Measurements from ENCODE around the gene LDLRAD4.

The LDLRAD4 gene

DNA sequence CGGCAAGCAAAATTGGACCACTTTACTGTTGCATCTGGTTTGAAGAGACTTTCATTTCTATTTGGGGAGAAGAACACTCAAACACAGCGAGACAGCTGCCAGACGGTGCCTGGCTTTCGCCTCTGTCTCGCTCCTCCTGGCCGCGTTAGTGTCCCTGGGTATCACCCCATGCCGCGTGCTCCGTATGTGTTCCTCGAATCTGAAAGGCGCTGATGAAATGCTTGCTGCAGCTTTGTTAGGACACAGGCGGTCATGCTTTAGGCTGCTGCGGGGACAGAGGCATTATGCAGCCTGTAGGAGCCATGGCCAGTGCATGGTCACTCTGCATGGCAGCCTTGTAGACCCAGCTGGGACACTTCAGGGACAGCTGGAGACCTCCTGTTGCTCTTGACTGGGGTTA lies 53.9 kb downstream of the LDLRAD4 start:
- Histone ChIP-seq H3K36me3 (ENCODE audit: control insufficient read depth in 1 of 2, insufficient read depth in 2 of 2, low read length in 2 of 2) (no peaks in the 10 kb centered on the region), H3K9me3 (ENCODE audit: control insufficient read depth in 1 of 2, low read length in 2 of 2) (no peaks in the 10 kb centered on the region), H3K27ac (ENCODE audit: low read depth, low read length) (no peak overlapping the region), H3K9ac (ENCODE audit: low read depth in 1 of 2, low read length in 2 of 2) (no peak overlapping the region), H3K4me1 (ENCODE audit: control insufficient read depth in 1 of 2, insufficient read depth in 2 of 2, low read length in 2 of 2) (peaks cover 13 to 16% of the 10 kb centered on the region in 2 donors), H3K4me3 (ENCODE audit: low read depth in 1 of 2, low read length in 2 of 2) (no peak overlapping the region), H3K27me3 (ENCODE audit: control insufficient read depth in 1 of 2, insufficient read depth in 2 of 2, low read length in 2 of 2) (no peaks in the 10 kb centered on the region)

DNA sequence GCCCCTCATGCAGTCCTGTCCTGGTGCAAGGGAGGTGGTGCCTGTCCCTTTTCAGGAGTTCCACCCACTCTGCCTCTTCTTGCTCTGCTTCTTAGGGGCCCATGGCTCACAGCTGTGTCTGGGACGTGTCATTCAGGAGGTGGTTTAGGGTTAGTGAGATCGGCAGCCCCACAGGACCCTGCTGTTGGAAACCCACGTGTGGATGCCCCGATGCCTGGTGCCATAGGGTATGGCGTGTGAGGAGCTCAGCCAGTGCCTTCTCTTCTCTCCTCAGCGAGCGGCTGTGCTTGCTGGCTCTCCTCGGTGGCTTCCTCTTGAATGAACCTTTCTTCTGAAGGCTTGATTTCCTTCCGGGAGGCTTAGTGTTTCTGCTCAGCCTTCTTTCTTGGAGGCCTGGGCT lies 55.2 kb downstream of the LDLRAD4 start:
- Histone ChIP-seq H3K27me3 (ENCODE audit: control insufficient read depth in 1 of 2, insufficient read depth in 2 of 2, low read length in 2 of 2) (no peaks in the 10 kb centered on the region), H3K27ac (ENCODE audit: low read depth, low read length) (no peak overlapping the region), H3K9me3 (ENCODE audit: control insufficient read depth in 1 of 2, low read length in 2 of 2) (no peaks in the 10 kb centered on the region), H3K9ac (ENCODE audit: low read depth in 1 of 2, low read length in 2 of 2) (no peak overlapping the region), H3K36me3 (ENCODE audit: control insufficient read depth in 1 of 2, insufficient read depth in 2 of 2, low read length in 2 of 2) (no peaks in the 10 kb centered on the region), H3K4me1 (ENCODE audit: control insufficient read depth in 1 of 2, insufficient read depth in 2 of 2, low read length in 2 of 2) (peaks cover 8 to 9% of the 10 kb centered on the region in 2 donors), H3K4me3 (ENCODE audit: low read depth in 1 of 2, low read length in 2 of 2) (no peak overlapping the region)

DNA sequence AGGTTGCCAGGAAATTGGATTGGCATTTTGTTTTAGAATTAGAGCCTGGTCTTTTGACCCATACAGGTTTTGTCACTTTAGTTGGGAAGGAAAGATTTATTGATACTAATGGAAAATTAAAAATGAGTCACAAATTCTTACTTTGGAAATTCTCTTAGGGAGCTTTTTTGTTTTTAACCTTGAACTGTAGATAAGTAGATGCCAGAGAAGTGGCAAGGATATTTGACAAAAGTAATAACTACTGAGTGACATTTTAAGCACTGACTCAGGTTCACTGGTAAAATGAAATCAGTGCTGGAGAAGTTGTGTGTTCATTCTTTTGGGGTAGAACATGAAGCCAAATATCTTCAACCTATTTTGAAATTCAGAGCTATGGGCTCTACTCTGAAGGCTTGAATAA lies 56.5 kb downstream of the LDLRAD4 start:
- H3K27ac ChIP-seq (ENCODE audit: low read depth, low read length), result no peak overlapping the region
- H3K4me1 ChIP-seq (ENCODE audit: control insufficient read depth in 1 of 2, insufficient read depth in 2 of 2, low read length in 2 of 2), result peaks cover 5 to 9% of the 10 kb centered on the region in 2 donors
- no peak overlapping the region for H3K4me3 ChIP-seq (ENCODE audit: low read depth in 1 of 2, low read length in 2 of 2)
- no peak overlapping the region for H3K9ac ChIP-seq (ENCODE audit: low read depth in 1 of 2, low read length in 2 of 2)
- H3K36me3 ChIP-seq (ENCODE audit: control insufficient read depth in 1 of 2, insufficient read depth in 2 of 2, low read length in 2 of 2), result peaks cover 0 to 4% of the 10 kb centered on the region in 2 donors
- H3K27me3 ChIP-seq (ENCODE audit: control insufficient read depth in 1 of 2, insufficient read depth in 2 of 2, low read length in 2 of 2), result no peaks in the 10 kb centered on the region
- no peaks in the 10 kb centered on the region for H3K9me3 ChIP-seq (ENCODE audit: control insufficient read depth in 1 of 2, low read length in 2 of 2)

DNA sequence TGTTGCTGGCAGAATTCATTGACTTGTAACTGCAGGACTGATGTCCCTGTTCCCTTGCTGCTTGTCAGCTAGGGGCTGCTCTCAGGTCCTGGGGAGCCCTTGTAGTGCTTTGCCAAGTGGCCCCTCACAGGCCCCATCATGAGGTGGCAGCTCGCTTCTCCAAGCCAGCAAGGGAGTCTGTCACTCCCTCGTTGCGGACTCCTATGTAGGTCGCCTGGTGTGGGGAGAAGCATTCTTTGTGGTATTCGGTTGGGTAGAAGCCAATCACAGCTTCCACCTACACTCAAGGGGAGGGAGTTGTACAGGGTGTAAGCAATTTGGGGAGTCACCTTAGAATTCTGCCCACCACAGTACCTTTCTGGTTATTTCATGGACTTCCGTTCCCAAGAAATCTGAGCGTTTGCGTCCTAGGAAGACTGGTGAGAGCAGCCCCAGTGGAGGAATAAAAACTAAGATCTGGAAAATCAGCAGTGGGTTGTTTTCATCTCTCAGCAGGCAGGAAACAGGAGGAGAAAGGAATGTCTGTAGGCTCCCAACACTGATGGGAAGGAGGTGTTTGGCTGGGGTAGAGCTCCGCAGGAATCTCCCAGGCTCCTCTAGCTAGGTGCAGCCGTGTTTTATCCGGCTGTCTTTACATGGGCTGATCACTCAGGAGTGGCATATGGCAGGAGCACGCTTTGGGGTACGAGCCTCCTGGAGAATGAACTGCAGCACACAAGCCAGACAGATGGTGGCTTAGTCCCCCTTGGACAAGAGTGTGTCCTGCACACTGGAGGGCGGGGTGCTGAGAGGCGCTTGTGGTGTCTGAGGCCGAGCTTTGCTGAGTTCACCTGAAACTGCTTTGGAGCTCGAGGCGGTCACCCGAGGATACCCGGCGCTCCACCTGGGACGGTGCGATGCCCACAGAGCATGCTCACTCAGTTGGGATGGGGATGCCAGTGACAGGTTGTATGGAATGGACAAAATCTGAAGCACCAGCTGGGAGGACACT lies 58.3 kb downstream of the LDLRAD4 start:
- no peaks in the 10 kb centered on the region for H3K9me3 ChIP-seq (ENCODE audit: control insufficient read depth in 1 of 2, low read length in 2 of 2)

DNA sequence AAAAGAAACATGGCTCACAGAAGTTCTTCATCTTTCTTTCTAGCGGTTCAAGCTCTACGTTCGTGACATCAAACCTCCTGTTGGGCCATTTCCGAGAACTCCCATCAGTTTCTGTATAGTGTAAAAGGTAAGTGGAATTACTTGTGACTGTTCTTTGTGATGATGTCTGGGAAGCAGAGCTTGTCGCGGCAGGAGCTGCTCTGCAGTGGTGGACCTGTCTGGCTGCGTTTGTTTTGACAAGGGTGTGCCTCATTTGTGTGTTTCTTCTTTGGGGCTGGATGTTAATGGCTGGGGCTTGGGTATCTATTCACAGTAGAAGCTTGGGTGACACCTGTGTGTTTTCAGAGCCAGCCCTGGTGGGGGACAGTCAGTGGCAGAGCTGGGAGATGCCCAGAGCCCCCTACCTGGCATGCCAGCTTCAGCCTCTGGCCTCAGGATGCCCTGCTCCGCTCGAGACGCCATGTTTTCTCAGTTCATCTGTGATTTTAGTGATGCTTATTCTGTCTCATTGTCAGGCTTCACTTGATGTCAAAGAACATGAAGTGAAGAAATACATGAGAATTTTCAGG lies 59.6 kb downstream of the LDLRAD4 start:
- Histone ChIP-seq H3K9ac (ENCODE audit: low read depth in 1 of 2, low read length in 2 of 2) (no peak overlapping the region), H3K4me1 (ENCODE audit: control insufficient read depth in 1 of 2, insufficient read depth in 2 of 2, low read length in 2 of 2) (peaks cover 0 to 3% of the 10 kb centered on the region in 2 donors), H3K9me3 (ENCODE audit: control insufficient read depth in 1 of 2, low read length in 2 of 2) (no peaks in the 10 kb centered on the region), H3K27me3 (ENCODE audit: control insufficient read depth in 1 of 2, insufficient read depth in 2 of 2, low read length in 2 of 2) (no peaks in the 10 kb centered on the region), H3K36me3 (ENCODE audit: control insufficient read depth in 1 of 2, insufficient read depth in 2 of 2, low read length in 2 of 2) (peaks cover 4 to 6% of the 10 kb centered on the region in 2 donors), H3K4me3 (ENCODE audit: low read depth in 1 of 2, low read length in 2 of 2) (no peak overlapping the region), H3K27ac (ENCODE audit: low read depth, low read length) (no peak overlapping the region)

More for the DNA sequence above, 58.3 kb downstream of the LDLRAD4 start:
- Histone ChIP-seq H3K9ac (ENCODE audit: low read depth in 1 of 2, low read length in 2 of 2) (no peak overlapping the region), H3K27me3 (ENCODE audit: control insufficient read depth in 1 of 2, insufficient read depth in 2 of 2, low read length in 2 of 2) (no peaks in the 10 kb centered on the region), H3K4me1 (ENCODE audit: control insufficient read depth in 1 of 2, insufficient read depth in 2 of 2, low read length in 2 of 2) (peaks cover 0 to 3% of the 10 kb centered on the region in 2 donors), H3K4me3 (ENCODE audit: low read depth in 1 of 2, low read length in 2 of 2) (no peak overlapping the region), H3K36me3 (ENCODE audit: control insufficient read depth in 1 of 2, insufficient read depth in 2 of 2, low read length in 2 of 2) (peaks cover 4 to 6% of the 10 kb centered on the region in 2 donors), H3K27ac (ENCODE audit: low read depth, low read length) (no peak overlapping the region)

DNA sequence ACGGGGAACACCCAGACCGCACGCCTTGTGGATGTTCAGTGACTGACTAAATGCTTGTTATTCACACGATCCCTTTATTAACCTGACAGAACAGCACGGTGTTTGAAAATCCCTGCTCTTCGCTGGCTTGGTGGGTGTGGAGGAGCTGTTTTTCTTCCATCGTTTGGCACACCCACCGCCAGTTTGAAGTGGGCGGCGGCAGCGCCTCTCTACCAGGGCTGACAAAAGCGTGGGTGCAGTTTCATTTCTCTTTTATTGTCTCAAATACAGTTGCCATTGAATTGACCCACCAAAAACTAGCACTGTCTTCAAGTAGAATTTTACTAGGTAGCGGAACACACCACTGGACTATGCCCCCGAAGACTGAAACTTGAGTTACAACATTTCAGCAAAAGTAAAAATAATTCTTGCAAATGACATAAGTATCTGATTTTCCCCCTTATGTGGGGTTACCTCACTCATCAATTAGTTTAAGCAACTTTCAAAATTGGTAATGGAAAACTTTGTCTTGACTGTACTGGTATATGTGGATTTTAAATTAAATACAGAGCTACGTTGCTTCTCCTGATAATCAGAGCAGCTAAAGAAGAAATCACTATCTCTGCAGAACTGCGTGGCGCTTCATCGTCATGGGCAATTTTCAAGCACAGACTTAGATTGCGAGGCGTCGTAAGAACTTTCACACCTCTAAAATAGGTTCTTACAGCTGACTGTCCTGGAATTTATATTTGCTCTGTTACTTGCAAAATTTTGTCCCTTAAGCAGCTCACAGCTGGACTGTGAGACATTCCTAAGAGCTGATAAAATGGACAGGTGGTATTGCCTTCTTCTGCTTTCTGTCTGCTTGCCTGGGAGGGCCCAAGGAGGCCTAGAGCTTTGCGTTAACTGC lies 60.9 kb downstream of the LDLRAD4 start:
- H3K27ac ChIP-seq (ENCODE audit: low read depth, low read length), result no peak overlapping the region

DNA sequence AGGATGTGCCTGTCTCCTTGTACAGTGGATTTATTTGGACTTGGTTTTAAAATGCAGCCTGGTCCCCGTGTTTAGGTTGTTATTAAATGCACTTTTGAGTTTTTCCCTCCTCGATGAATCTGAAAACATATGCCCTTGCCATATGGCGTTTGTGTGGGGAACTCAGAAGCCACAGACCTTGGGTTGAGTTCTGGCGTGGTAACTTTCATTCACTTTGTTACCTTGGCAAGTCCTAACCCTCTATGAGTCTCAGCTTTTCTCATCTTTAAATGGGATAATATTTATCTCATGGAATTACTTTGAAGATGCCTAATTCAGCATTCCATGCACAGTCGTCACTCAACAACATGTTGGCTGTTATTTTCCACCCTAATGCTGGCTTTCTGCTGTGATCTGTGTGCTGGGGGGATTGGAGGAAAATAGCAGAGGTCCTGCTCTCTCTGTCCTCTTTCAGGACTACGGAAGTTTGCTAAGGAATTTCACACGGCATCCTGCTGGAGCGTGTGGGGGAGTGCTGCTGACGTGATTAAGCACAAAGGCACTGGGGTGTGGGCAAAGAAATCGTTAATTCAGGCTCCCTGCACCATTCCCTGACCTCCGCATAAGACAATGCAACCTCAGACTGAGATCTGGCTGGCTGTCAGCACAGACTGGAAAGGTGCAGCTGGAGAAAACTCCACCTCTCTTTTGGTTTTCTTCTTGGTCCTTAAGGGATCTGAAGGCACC lies 61.7 kb downstream of the LDLRAD4 start:
- no peak overlapping the region for H3K9ac ChIP-seq (ENCODE audit: low read depth in 1 of 2, low read length in 2 of 2)
- H3K27ac ChIP-seq (ENCODE audit: low read depth, low read length), result no peak overlapping the region
- no peak overlapping the region for H3K4me3 ChIP-seq (ENCODE audit: low read depth in 1 of 2, low read length in 2 of 2)
- peaks cover 4 to 6% of the 10 kb centered on the region in 2 donors for H3K36me3 ChIP-seq (ENCODE audit: control insufficient read depth in 1 of 2, insufficient read depth in 2 of 2, low read length in 2 of 2)
- H3K9me3 ChIP-seq (ENCODE audit: control insufficient read depth in 1 of 2, low read length in 2 of 2), result no peaks in the 10 kb centered on the region
- H3K4me1 ChIP-seq (ENCODE audit: control insufficient read depth in 1 of 2, insufficient read depth in 2 of 2, low read length in 2 of 2), result no peaks in the 10 kb centered on the region
- no peaks in the 10 kb centered on the region for H3K27me3 ChIP-seq (ENCODE audit: control insufficient read depth in 1 of 2, insufficient read depth in 2 of 2, low read length in 2 of 2)

More for the DNA sequence above, 60.9 kb downstream of the LDLRAD4 start:
- no peaks in the 10 kb centered on the region for H3K9me3 ChIP-seq (ENCODE audit: control insufficient read depth in 1 of 2, low read length in 2 of 2)
- no peak overlapping the region for H3K9ac ChIP-seq (ENCODE audit: low read depth in 1 of 2, low read length in 2 of 2)
- no peak overlapping the region for H3K4me3 ChIP-seq (ENCODE audit: low read depth in 1 of 2, low read length in 2 of 2)
- no peaks in the 10 kb centered on the region for H3K27me3 ChIP-seq (ENCODE audit: control insufficient read depth in 1 of 2, insufficient read depth in 2 of 2, low read length in 2 of 2)
- H3K36me3 ChIP-seq (ENCODE audit: control insufficient read depth in 1 of 2, insufficient read depth in 2 of 2, low read length in 2 of 2), result peaks cover 4 to 6% of the 10 kb centered on the region in 2 donors
- no peaks in the 10 kb centered on the region for H3K4me1 ChIP-seq (ENCODE audit: control insufficient read depth in 1 of 2, insufficient read depth in 2 of 2, low read length in 2 of 2)

DNA sequence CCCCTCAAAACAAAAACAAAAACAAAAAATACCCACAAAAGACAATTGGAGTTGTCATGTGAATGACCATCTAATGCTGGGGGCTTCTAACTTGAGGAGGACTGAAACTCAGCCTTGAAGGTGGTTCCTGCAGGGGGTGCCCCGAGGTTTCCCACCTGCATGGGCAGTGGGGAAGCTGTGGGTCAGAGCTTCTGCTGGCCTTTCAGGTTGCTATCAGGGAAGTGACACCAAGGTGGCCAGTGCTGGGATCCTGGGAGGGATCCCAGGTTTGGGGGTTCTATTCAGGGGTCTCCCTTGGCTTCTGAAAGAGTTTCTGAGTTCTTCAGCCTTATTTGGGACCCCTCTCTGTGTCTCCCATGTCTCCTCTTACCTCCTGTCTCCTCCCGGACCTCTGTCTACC lies 62.8 kb downstream of the LDLRAD4 start:
- peaks cover 4 to 6% of the 10 kb centered on the region in 2 donors for H3K36me3 ChIP-seq (ENCODE audit: control insufficient read depth in 1 of 2, insufficient read depth in 2 of 2, low read length in 2 of 2)
- no peak overlapping the region for H3K27ac ChIP-seq (ENCODE audit: low read depth, low read length)
- no peaks in the 10 kb centered on the region for H3K27me3 ChIP-seq (ENCODE audit: control insufficient read depth in 1 of 2, insufficient read depth in 2 of 2, low read length in 2 of 2)
- H3K4me1 ChIP-seq (ENCODE audit: control insufficient read depth in 1 of 2, insufficient read depth in 2 of 2, low read length in 2 of 2), result no peaks in the 10 kb centered on the region
- H3K9me3 ChIP-seq (ENCODE audit: control insufficient read depth in 1 of 2, low read length in 2 of 2), result no peaks in the 10 kb centered on the region
- no peak overlapping the region for H3K9ac ChIP-seq (ENCODE audit: low read depth in 1 of 2, low read length in 2 of 2)
- no peak overlapping the region for H3K4me3 ChIP-seq (ENCODE audit: low read depth in 1 of 2, low read length in 2 of 2)

DNA sequence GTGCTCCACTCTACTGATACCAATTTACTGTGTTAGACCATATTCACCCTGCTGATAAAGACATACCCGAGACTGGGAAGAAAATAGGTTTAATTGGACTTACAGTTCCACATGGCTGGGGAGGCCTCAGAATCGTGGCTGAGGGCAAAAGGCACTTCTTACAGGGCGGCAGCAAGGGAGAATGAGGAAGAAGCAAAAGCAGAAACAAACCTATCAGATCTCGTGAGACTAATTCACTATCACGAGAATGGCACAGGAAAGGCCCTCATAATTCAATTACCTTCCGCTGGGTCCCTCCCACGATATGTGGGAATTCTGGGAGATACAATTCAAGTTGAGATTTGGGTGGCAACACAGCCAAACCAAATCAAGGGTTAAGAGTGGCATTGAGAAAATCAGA lies 65.2 kb downstream of the LDLRAD4 start:
- Histone ChIP-seq H3K27ac (ENCODE audit: low read depth, low read length) (no peak overlapping the region), H3K4me3 (ENCODE audit: low read depth in 1 of 2, low read length in 2 of 2) (no peak overlapping the region), H3K36me3 (ENCODE audit: control insufficient read depth in 1 of 2, insufficient read depth in 2 of 2, low read length in 2 of 2) (peaks cover 4 to 6% of the 10 kb centered on the region in 2 donors), H3K9me3 (ENCODE audit: control insufficient read depth in 1 of 2, low read length in 2 of 2) (no peaks in the 10 kb centered on the region), H3K27me3 (ENCODE audit: control insufficient read depth in 1 of 2, insufficient read depth in 2 of 2, low read length in 2 of 2) (no peaks in the 10 kb centered on the region), H3K9ac (ENCODE audit: low read depth in 1 of 2, low read length in 2 of 2) (no peak overlapping the region), H3K4me1 (ENCODE audit: control insufficient read depth in 1 of 2, insufficient read depth in 2 of 2, low read length in 2 of 2) (no peaks in the 10 kb centered on the region)

All from duodenal mucosa (tissue), 2 donors.